Muscle layer of duodenum (tissue), 2 donors: ENCODE measurements around the gene B9D2.

Experiments
- H3K27ac ChIP-seq: one replicate; pipeline ENCODE4 v1.7.0; 2013; ENCODE audit warnings: mild to moderate bottlenecking, low read length
- H3K27me3 ChIP-seq: one replicate; pipeline ENCODE4 v1.7.0; 2013; ENCODE audit warnings: low read depth, mild to moderate bottlenecking, control low read depth, low read length
- H3K36me3 ChIP-seq, 2 donors: one replicate each; pipeline ENCODE4 v1.7.0; 2013; ENCODE audit warnings: low read length in 2 of 2, control low read depth in 1 of 2, mild to moderate bottlenecking in 1 of 2; ENCODE audit not compliant: insufficient read depth in 2 of 2, control insufficient read depth in 1 of 2
- H3K4me1 ChIP-seq, 2 donors: one replicate each; pipeline ENCODE4 v1.7.0; 2013; ENCODE audit warnings: low read length in 2 of 2, mild to moderate bottlenecking in 2 of 2, control low read depth in 1 of 2, moderate library complexity in 1 of 2; ENCODE audit not compliant: insufficient read depth in 2 of 2, control insufficient read depth in 1 of 2
- H3K4me3 ChIP-seq, 2 donors: one replicate each; pipeline ENCODE4 v1.7.0; 2013; ENCODE audit warnings: low read length in 2 of 2, low read depth in 1 of 2, mild to moderate bottlenecking in 1 of 2
- H3K9me3 ChIP-seq, 2 donors: one replicate each; pipeline ENCODE4 v1.7.0; 2013; ENCODE audit warnings: low read length in 2 of 2, control low read depth in 1 of 2, mild to moderate bottlenecking in 1 of 2; ENCODE audit not compliant: control insufficient read depth in 1 of 2
- donor health status: healthy.

B9D2 gene

DNA sequence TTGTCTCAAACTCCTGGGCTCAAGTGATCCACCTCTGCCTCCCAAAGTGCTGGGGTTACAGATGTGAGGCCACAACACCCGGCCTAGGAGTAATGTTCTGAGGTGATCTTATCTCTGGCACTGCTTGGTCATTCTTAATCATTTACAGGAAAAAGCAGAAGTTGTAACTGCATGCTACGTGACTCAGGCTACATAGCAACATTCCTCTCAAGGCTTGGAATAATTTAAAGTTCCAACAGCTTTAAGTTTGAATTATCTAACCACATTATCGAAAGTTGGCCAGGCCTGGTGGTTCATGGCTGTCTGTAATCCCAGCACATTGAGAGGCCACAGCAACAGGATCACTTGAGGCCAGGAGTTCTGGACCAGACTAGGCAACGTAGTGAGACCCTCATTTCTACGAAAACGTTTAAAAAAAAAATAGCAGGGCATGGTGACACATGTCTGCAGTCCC is 3.9 kb upstream of the B9D2 start:
- Histone ChIP-seq H3K9me3 (no peaks in the 10 kb centered on the region), H3K4me1 (peaks cover 0 to 16% of the 10 kb centered on the region in 2 donors), H3K27me3 (no peaks in the 10 kb centered on the region), H3K4me3 (no peak overlapping the region), H3K36me3 (peaks cover 0 to 4% of the 10 kb centered on the region in 2 donors), H3K27ac (no peak overlapping the region)

DNA sequence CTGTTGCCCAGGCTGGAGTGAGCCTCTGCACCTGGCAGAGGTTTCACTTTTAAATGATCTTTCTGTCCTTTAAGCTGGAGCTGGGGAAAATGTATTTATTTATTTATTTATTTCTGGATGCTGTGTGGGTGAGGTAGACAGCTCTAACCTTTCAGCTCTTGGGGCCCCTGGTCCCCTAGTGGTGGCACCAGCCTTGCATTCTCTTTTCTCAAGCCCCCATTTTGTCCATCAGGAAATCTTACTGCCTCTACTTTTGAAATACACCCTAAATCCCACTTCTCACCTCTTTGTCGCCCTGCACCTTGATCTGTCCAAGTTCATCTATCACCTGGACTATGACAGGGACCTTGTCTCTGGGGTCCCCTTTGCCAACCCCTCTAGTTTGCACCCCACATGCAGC is 2.1 kb upstream of the B9D2 start:
- Histone ChIP-seq H3K36me3 (peaks cover 0 to 4% of the 10 kb centered on the region in 2 donors), H3K27ac (no peak overlapping the region), H3K27me3 (no peaks in the 10 kb centered on the region), H3K9me3 (no peaks in the 10 kb centered on the region), H3K4me1 (peaks cover 0 to 18% of the 10 kb centered on the region in 2 donors), H3K4me3 (no peak overlapping the region)

DNA sequence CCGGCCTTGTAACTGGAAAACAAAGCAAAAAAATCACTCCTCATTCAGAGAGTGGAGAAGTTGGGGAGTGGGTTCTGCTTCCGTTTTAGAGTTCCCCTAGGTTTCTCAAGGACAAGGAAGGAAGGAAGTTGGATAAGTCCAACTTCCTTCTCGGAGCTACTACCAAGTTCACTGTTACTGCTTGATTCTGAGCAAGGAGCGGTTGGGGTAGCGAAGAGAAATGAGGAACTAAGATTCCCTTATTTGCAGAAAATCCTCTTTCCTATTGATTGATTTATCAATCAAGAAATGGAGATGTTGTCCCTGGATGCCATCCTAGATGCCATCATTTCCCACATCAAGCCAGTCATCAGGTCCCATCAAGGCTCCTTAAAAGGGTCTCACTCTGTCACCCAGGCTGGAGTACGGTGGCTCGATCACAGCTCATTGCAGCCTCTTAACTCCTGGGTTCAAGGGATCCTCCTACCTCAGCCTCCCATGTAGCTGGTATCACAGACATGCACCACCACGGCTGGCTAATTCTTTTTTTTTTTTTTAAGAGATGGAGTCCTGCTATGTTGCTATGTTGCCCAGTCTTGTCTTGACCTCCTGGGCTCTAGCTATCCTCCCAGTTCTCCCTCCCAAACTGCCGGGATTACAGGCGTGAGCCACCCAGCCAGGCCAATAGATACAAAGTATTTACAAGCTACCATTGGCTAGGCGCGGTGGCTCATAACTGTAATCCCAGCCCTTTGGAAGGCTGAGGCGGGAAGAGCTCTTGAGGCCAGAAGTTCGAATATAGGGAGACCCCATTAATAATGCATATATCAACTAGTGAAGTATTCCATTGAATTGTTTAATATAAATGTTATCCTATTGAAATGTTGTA is 809 bp upstream of the B9D2 start:
- Histone ChIP-seq H3K4me3 (peak overlapping the region; percentile 80 to 87), H3K27ac (peak overlapping the region; percentile 97), H3K4me1 (peaks cover 0 to 18% of the 10 kb centered on the region in 2 donors), H3K9me3 (no peaks in the 10 kb centered on the region), H3K36me3 (peaks cover 0 to 4% of the 10 kb centered on the region in 2 donors), H3K27me3 (no peaks in the 10 kb centered on the region)

DNA sequence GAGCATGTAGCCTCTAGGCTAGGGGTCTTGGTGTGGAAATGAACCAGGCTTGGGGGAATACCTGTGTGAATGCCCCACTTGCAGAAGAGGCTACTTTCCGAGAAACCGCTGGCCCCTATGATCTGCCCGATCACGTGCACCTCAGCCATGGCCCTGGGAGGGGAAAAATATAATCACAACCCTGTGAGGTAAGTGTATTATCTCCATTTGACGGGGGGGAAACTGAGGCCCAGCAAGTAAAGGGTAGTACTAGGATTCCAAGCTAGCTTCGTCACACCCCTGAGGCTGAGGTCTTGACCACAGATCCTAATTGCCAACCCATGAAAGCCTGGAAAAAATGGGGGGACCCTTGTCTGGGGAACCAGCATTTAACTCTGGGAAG is 587 bp downstream of the B9D2 start:
- Histone ChIP-seq H3K27me3 (no peaks in the 10 kb centered on the region), H3K9me3 (no peaks in the 10 kb centered on the region), H3K4me3 (peak overlapping the region; percentile 80 to 87), H3K27ac (peak overlapping the region; percentile 97), H3K4me1 (peaks cover 0 to 18% of the 10 kb centered on the region in 2 donors), H3K36me3 (peaks cover 0 to 4% of the 10 kb centered on the region in 2 donors)

DNA sequence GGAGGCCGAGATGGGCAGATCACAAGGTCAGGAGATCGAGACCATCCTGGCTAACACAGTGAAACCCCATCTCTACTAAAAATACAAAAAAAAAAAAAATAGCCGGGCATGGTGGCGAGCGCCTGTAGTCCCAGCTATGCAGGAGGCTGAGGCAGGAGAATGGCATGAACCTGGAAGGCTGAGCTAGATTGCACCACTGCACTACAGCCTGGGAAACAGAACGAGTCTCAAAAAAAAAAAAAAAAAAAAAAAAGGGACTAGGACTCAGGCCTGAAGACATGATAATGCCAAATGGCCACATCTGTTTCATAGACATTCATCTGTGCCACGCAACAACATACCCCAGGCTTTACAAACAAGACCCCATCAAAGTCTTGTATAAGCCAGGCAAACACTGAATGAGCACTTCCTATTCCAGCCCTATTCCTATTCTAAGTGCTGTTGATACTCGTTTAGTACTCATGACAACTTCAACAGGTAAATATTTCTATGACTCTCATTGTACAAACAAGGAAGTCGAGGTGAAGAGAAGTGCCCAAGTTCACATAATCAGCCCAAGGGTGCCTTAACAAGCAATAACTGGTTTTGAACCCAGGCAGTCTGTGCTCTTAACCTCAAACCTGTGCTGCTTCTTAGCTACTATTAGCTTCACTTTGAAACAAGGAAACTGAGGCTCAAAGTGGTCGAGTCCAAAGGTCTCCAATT is 1.7 kb downstream of the B9D2 start:
- Histone ChIP-seq H3K4me3 (no peak overlapping the region), H3K9me3 (no peaks in the 10 kb centered on the region), H3K4me1 (peaks cover 0 to 18% of the 10 kb centered on the region in 2 donors), H3K27me3 (no peaks in the 10 kb centered on the region), H3K36me3 (peaks cover 0 to 4% of the 10 kb centered on the region in 2 donors), H3K27ac (no peak overlapping the region)

DNA sequence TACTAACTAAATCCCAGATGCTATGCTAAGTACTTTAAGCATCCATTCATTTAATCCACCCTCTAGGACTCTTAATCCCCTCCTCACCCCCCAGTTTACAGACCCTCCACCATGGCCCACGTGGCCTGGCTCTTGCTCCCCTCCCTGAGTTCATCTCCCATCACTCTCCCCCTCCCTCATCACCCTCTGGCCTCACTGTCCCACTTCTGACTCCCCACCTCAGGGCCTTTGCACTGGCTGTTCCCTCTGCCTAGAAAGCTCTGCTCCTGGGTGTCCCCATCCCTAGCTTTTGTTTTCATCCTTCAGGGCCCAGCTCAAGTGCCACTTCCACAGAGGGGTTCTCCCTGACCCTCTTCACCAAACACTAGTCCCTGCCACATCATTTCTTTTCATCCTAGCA is 4.2 kb downstream of the B9D2 start:
- Histone ChIP-seq H3K36me3 (peaks cover 0 to 4% of the 10 kb centered on the region in 2 donors), H3K27ac (no peak overlapping the region)

DNA sequence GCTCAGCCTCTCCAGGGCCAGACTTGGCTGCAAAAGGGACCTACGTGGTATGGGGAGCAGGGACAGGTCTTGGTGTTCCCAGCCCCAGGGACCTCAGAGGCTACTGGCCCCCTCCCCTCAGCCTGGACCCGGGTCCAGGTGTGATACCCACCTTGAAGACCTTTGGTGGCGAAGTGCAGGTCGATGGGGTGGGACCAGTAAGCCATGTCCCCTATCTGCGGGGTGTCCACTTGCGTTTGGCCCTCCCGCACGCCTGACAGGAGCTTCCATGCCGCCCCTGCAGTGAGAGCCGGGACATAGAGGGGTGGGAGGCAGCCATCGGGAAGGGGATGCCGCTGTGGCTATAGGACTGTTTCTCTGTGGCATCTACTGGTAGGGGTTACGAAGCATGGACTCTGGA is 6.2 kb downstream of the B9D2 start:
- Histone ChIP-seq H3K4me1 (peaks cover 0 to 11% of the 10 kb centered on the region in 2 donors), H3K27ac (no peak overlapping the region), H3K9me3 (no peaks in the 10 kb centered on the region), H3K36me3 (no peaks in the 10 kb centered on the region), H3K4me3 (no peak overlapping the region), H3K27me3 (no peaks in the 10 kb centered on the region)

More for the DNA sequence above, 4.2 kb downstream of the B9D2 start:
- Histone ChIP-seq H3K9me3 (no peaks in the 10 kb centered on the region), H3K4me1 (peaks cover 0 to 16% of the 10 kb centered on the region in 2 donors), H3K27me3 (no peaks in the 10 kb centered on the region), H3K4me3 (no peak overlapping the region)

DNA sequence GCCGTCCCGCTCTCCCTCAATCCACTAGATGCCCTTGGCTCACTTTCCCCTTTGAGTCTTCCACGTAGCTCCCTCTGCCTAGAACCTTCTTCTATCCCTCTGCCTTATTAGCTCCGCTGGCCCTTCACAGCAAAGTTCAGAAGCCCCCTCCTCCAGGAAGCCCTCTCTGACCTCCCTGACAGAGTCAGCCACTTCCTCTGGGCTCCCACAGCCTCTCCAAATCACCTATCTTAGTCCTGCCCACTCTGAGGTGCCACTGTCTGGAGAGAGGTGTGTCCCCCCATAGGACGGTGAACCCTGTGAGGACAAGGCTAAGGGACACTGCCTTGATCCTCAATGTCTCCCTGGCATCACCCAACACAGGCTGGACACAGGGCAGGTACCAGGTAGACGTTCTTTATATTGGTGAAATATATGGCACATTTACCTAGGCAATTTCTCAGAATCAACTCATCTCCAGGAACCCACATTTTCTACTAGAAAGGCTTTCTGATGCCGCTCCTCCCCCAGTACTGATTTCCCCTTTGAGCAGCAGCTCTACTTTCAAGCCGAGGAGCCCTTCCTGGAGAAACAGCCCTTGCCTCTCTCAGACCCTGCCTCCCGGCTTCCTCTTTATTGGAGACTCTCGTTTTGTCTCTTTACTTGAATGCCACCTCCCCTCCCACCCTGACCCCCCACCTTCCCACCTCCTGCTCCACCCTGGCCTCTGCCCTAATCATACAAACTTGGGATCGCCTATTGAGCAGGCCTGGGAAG is 6.8 kb downstream of the B9D2 start:
- peaks cover 0 to 16% of the 10 kb centered on the region in 2 donors for H3K4me1 ChIP-seq
- no peaks in the 10 kb centered on the region for H3K9me3 ChIP-seq
- H3K27ac ChIP-seq: no peak overlapping the region
- H3K27me3 ChIP-seq: no peaks in the 10 kb centered on the region
- H3K4me3 ChIP-seq: no peak overlapping the region
- no peaks in the 10 kb centered on the region for H3K36me3 ChIP-seq

DNA sequence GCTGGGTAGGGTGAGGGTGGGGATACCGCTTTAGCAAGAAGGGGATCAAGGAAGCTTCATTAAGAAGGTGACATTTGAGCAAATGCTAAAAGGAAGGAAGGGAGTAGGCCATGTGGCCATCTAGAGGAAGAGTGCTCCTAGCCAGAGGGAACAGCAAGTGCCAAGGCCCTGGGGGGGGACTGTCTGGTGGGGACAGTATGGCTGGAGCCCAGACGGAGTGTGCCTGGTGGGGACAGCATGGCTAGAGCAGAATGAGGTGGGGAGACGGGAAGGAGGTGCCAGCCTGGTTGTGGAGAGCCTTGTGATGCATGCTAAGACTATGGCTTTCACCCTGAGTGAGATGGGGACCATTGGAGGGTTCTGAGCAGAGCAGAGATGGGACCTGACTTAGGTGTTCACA is 8.1 kb downstream of the B9D2 start:
- Histone ChIP-seq H3K27ac (no peak overlapping the region), H3K36me3 (no peaks in the 10 kb centered on the region), H3K4me1 (peaks cover 0 to 19% of the 10 kb centered on the region in 2 donors), H3K4me3 (no peak overlapping the region), H3K27me3 (no peaks in the 10 kb centered on the region), H3K9me3 (no peaks in the 10 kb centered on the region)

DNA sequence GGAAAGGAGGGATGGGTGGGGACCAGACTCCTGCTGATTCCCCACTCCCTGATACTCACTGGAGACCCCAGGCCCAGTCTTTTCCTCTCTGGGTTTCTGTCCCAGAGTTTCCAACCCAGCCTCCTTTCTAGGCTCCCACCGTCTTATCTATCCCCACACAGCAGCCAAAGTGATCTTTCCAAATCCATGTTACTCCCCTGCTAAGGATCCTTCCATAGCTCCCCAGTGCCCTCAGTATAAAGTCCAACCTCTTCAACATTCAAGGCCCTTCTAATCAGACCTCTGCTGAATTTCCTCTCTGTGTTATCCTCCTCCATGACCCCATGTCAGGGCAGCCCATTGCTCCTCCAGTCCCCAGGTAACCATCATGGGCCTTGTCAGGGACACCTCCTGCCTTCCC is 8.9 kb downstream of the B9D2 start:
- no peak overlapping the region for H3K27ac ChIP-seq
- no peaks in the 10 kb centered on the region for H3K27me3 ChIP-seq
- H3K4me3 ChIP-seq: no peak overlapping the region
- no peaks in the 10 kb centered on the region for H3K36me3 ChIP-seq
- no peaks in the 10 kb centered on the region for H3K9me3 ChIP-seq
- peaks cover 0 to 25% of the 10 kb centered on the region in 2 donors for H3K4me1 ChIP-seq
